HCT116 (cell line): ENCODE data around the gene GALNT7.

ENCODE experiments used
- CEBPB ChIP-seq: IDR thresholded peaks from 2 replicates; pipeline ENCODE4 v1.6.1; 2012; ENCODE audit warnings: low read depth
- EZH2phosphoT487 ChIP-seq: fragments of 200-600 bp; IDR thresholded peaks from 2 replicates; pipeline ENCODE4 v1.6.1; 2018; ENCODE audit warnings: antibody characterized with exemption, borderline replicate concordance
- POLR2A ChIP-seq: IDR thresholded peaks from 2 replicates; pipeline ENCODE4 v1.7.0; 2011; ENCODE audit warnings: borderline replicate concordance; ENCODE audit not compliant: insufficient read depth, insufficient read length; ENCODE audit errors: extremely low read depth
- SRF ChIP-seq: IDR thresholded peaks from 2 replicates; pipeline ENCODE4 v1.6.1; 2012; ENCODE audit warnings: low read depth
- TCF7L2 ChIP-seq: IDR thresholded peaks from 2 replicates; pipeline ENCODE4 v1.7.0; 2011; ENCODE audit warnings: borderline replicate concordance, inconsistent platforms; ENCODE audit not compliant: insufficient read depth, insufficient read length; ENCODE audit errors: extremely low read depth
- YY1 ChIP-seq: IDR thresholded peaks from 2 replicates; pipeline ENCODE4 v1.6.1; 2011; ENCODE audit warnings: low read length, low read depth, moderate library complexity, mild to moderate bottlenecking; ENCODE audit not compliant: insufficient replicate concordance; ENCODE audit errors: extremely low read depth
- TF ChIP-seq, protein P1 (sequence below), 3 experiments: fragments of 200-600 bp in 1 of 3; sonication (generic) in 1 of 3; IDR thresholded peaks in 2 of 3; conservative IDR thresholded peaks in 1 of 3; 2 replicates each; pipeline ENCODE4 v1.5.1; 2012 to 2017; ENCODE audit warnings: low read depth in 2 of 3, low read length in 2 of 3, antibody characterized with exemption in 1 of 3, borderline replicate concordance in 1 of 3, control low read depth in 1 of 3, mild to moderate bottlenecking in 1 of 3, mixed read lengths in 1 of 3, mixed run types in 1 of 3, moderate library complexity in 1 of 3; ENCODE audit not compliant: insufficient read depth in 1 of 3
- TF ChIP-seq, protein P2 (sequence below): IDR thresholded peaks from 2 replicates; pipeline ENCODE4 v1.6.1; 2012

DNA sequence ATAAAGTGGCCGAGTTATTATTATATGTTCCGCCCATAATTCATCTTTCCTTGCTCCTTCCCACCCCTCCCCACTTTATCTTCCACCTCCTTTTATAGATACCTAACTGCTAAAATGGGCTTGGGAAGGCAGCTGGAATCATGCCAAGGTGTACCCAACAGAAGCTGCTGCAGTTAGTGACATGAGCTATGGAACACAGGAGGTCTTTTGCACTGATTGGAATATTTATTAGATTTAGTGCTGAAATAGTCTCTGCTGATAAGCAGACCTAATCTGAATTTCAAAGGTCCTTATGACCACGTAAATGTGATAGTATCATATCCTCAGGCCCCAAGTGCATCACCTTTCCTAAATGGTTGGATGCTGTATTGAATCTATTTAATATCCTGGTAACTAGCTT, 100.7 kb downstream of the GALNT7 start:
- TF ChIP-seq, protein P1, sequence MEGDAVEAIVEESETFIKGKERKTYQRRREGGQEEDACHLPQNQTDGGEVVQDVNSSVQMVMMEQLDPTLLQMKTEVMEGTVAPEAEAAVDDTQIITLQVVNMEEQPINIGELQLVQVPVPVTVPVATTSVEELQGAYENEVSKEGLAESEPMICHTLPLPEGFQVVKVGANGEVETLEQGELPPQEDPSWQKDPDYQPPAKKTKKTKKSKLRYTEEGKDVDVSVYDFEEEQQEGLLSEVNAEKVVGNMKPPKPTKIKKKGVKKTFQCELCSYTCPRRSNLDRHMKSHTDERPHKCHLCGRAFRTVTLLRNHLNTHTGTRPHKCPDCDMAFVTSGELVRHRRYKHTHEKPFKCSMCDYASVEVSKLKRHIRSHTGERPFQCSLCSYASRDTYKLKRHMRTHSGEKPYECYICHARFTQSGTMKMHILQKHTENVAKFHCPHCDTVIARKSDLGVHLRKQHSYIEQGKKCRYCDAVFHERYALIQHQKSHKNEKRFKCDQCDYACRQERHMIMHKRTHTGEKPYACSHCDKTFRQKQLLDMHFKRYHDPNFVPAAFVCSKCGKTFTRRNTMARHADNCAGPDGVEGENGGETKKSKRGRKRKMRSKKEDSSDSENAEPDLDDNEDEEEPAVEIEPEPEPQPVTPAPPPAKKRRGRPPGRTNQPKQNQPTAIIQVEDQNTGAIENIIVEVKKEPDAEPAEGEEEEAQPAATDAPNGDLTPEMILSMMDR (IDR thresholded peaks at IDR 0.05 in 2 of 3, conservative IDR thresholded peaks at IDR 0.05 in 1 of 3; ENCODE audit: borderline replicate concordance in 1 of 3, insufficient read depth in 1 of 3, low read depth in 2 of 3, low read length in 2 of 3), result no peak
- TF ChIP-seq YY1 (no peak), CEBPB (no peak), SRF (no peak), POLR2A (no peak), EZH2phosphoT487 (no peak), TCF7L2 (no peak)
- TF ChIP-seq, protein P2, sequence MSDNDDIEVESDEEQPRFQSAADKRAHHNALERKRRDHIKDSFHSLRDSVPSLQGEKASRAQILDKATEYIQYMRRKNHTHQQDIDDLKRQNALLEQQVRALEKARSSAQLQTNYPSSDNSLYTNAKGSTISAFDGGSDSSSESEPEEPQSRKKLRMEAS, result no peak
